ENCODE results near the gene LDLR.
"Not testable (repeated sequence)": the region's sequence is repeated elsewhere in the genome, so short reads cannot be mapped to it uniquely, and the experiment has no call there.

Gene LDLR

DNA sequence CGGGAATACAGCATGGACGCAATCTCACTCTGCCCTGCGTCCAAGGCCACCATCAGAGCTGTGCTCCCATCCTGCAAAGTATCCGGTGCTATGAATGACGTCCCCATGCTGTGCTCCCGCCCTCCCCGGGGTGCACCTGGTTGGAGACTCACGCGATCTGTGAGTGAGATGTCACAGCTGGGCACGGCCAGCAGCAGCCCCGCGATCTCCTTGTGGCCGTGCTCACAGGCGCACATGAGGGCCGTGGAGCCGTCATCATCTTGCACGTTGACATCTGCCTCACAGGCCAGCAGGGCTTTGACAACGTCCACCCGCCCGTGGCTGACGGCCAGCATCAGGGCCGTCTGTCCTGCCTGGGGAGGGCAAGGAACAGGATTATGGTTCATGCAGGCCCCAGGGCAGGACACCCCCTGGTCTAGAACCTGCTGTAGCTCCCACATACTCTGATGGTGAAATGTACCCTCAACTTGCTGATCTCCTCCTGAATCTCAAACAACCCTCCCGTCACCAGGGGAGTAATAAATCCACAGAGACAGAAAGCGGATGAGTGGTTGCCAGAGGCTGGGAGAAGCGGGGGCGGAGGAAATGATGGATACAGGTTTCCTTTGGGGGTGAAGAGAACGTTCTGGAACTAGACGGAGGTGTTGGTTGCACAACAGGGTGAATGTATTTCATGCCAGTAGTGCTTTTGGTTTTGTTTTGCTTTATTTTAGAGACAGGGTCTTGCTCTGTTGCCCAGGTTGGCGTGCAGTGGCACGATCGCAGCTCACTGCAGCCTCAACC lies 80.8 kb downstream of the LDLR start:
- DNase-seq (ENCODE audit: low read depth in 2 of 3, low spot score in 2 of 3) = no peak

DNA sequence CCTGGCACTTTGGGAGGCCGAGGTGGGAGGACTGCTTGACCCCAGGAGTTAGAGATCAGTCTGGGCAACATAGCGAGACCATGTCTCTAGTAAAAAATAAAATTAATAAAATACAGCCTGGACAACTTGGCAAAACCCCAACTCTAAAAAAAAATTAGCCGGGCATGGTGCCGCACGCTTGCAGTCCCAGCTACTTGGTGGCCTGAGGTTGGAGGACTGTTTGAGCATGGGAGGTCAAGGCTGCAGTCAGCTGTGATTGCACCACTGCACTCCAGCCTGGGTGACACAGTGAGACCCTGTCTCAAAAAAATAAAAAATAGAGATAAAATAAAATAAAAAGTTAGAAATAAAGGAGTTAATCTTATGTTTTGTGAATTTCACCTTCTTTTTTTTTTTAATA lies 81.9 kb downstream of the LDLR start:
- no peak for DNase-seq (ENCODE audit: low read depth in 2 of 3, low spot score in 2 of 3)

DNA sequence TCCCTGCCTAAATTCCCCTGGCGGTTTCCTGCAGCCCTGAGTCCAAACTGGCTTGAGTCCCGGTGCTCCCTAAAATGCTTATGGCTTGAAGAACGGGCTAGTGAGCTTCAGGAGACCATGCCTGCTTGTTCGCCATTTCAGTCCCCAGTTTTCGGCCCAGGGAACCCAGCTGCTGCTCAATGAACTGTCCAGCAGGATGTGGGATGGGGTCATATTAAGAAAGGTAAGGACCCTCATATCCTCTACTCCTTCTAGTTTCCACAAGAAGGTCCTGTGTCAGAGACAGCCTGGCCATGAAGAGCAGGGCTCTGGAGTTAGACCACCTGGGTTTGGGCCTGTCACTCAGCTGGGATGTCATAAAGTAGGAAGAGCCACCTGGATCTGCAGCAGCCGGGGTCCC lies 83.3 kb downstream of the LDLR start:
- DNase-seq (ENCODE audit: low read depth in 2 of 3, low spot score in 2 of 3) = no peak

DNA sequence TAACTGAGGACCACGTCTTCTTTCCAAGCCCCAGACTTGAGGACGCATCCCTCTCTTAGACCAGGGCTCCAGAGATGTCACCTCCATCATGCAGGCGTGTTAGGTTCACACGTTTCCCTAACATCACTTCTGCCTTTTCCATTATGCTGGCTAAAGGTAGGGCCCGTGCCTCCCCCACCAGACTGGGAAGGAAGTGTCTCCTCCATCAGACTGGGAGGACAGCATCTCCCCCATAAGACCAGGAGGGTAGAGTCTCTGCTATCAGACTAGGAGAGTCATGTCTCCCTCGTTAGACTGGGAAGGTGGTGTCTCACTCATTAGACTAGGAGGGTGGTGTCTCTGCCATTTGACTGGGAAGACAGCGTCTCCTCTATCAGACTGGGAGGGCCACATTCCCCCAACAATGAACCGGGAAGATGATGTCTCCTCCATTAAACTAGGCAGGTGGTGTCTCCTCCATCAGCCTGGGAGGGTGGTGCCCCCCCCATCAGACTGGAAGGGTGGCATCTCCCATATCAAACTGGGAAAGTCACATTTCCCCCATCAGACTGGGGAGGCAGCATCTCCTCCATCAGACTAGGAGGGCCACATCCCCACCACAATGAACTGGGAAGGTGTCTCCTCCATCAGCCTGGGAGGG lies 84.4 kb downstream of the LDLR start:
- DNase-seq (ENCODE audit: low read depth in 2 of 3, low spot score in 2 of 3) = no peak

DNA sequence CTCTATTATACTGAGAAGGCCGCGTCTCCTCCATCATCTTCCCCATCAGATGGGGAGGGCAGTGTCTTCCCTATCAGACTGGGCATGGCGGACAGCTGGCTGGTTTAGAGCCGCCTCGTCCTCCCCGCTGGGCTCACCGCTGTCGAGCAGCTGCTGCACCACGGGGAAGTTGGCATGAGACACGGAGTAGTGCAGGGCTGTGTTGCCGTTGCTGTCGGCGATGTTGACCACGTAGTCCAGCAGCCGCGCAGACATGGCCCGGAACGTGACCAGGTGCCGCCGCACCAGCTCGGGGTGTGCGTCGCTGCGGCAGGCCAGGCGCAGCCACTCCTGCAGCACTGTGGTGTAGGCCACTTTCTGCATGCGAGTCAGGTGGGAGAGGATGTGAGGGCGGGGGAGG lies 85.1 kb downstream of the LDLR start:
- no peak for DNase-seq (ENCODE audit: low read depth in 2 of 3, low spot score in 2 of 3)

DNA sequence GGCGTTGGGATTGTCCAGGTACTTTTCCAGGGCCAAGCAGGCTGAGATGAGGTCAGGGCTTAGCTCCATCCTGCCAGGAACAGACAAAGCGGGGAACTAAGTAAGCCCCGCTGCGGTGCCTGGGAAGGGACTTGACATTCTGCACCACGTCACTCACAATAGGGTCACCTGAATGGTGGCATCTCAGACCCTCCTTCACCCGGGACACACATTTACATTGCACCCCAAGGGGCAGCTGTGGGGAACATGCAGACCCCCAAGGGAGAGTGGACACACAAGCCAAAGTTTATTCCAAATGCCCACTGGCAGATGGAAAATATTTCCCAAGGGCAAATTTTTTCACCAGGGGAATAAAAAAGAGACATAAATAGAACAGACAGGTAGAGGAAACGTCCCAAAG lies 86.7 kb downstream of the LDLR start:
- no peak for DNase-seq (ENCODE audit: low read depth in 2 of 3, low spot score in 2 of 3)

DNA sequence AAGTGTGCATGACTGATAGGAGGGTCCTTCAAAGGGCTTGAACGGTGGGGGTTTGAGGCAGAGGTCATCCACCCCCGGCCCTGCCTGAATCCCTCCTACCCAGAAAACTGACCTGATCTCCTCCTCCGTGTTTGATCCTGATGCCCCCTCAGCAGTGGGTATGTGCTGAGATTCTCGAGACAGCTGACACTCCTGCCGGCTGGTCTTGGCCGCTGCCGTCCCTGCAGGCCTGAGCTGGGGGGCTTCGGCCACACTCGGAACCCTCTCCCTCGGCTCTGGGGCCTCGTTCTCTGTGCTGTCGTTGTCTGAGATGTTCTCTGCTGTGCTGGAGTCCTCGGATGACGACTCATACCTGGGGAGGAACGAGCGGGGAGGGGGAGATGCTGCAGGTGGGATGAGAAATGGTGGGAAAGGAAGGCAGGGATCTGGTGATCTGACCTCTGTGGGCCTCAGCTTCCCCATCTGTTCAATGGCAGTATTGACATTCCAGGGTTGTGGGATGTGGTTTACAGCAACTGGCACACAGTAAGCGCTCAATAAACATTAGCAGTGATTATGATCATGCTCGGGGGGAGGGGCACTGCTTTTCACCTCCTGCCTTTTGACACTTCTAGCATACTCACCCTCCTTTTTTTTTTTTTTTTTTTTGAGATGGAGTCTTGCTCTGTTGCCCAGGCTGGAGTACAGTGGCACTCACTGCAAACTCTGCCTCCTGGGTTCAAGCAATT lies 87.4 kb downstream of the LDLR start:
- DNase-seq (ENCODE audit: low read depth in 2 of 3, low spot score in 2 of 3) = no peak

DNA sequence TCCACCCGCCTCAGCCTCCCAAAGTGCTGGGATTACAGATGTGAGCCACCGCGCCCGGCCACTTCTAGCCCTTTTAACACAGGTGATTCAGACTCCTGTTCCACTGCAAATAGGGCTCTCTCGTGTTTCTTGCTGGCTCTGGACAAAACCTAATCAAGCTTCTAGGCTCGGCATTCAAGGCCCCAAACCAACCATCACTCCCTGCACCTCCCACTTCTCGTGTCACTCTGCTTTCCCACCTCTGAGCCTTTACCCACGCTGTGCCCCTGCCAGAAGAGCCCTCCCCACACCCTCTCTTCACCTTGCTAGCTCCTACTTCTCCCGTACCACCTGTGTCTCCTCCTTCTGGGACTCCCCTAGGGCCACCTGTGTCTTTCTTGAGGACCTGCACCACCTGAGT lies 88.3 kb downstream of the LDLR start:
- DNase-seq (ENCODE audit: low read depth in 2 of 3, low spot score in 2 of 3) = no peak

DNA sequence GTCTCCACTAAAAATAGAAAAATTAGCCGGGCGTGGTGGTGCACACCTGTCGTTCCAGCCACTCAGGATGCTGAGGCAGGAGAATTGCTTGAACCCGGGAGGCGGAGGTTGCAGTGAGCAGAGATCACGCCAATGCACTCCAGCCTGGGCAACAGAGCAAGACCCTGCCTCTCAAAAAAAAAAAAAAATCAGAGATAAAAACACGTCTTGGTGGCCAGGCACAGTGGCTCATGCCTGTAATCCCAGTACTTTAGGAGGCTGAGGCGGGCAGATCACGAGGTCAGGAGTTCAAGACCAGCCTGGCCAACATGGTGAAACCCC lies 89.8 kb downstream of the LDLR start:
- DNase-seq (ENCODE audit: low read depth in 2 of 3, low spot score in 2 of 3) = not testable (repeated sequence)

DNA sequence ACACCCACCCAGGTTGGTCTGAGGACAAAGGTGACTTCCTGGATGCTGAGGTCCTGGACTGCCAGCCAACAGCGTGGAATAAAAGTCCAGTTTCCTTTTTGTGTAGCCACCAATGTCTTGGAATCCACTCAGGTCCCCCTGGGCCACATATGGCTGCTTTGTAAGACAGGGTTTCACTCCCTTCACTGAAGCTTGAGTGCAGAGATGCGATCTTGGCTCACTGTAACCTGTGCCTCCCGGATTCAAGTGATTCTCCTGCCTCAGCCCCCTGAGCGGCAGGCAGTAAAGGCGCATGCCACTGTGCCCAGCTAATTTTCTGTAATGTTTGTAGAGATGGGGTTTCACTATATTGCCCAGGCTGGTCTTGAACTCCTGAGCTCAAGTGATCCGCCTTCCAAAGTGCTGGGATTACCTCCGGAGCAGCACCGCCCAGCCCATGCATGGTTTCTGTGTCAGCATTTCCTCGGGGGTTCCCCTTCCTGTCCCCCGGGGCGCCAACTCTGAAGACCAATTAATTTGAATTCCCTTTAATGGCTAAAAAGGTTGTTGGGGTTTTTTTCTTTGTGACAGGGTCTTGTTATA lies 90.5 kb downstream of the LDLR start:
- no peak for DNase-seq (ENCODE audit: low read depth in 2 of 3, low spot score in 2 of 3)

DNA sequence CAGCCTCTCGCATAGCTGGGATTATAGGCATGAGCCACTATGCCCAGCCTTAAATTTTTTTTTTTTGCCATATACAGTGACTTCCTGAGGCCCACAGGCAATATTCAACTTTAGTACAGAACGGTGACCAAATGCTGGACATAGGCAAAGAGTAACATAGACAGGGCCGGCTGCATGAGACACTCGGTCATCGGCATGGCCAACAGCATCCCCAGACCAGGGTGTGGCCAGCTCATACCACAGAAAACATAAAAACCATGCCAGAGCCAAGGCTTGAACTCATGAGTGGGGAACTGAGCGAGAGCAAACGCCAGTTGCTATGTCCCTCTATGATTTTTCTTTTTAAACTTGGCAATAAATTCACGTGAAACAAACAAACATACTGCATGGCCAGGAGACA lies 91.1 kb downstream of the LDLR start:
- DNase-seq (ENCODE audit: low read depth in 2 of 3, low spot score in 2 of 3) = no peak

DNA sequence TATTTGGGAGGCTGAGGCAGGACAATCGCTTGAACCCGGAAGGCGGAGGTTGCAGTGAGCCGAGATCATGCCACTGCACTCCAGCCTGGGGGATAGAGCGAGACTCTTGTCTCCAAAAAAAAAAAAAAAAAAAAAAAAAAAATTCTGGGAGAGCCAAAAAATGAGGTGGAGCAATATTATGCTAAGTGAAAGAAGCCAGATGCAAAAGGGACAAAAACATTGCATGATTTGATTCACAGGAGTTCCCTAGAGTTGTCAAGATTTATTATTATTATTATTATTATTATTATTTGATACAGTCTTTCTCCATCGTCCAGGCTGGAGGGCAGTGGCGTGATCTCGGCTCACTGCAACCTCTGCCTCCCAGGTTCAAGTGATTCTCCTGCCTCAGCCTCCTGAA lies 91.7 kb downstream of the LDLR start:
- not testable (repeated sequence) for DNase-seq (ENCODE audit: low read depth in 2 of 3, low spot score in 2 of 3)

DNA sequence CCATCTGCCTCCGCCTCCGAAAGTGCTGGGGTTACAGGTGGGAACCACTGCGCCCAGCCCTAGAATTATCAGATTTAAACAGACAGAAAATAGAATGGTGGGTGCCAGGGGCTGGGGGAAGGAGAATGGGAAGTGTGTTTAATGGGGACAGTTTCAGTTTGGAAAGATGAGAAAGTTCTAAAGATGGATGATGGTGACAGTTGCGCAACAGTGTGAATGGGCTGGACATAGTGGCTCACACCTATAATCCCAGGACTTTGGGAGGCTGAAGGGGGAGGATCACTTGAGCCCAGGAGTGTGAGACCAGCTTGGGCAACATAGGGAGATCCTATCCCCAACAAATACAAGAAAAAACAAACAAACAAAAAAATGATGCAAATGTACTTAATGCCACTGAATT lies 92.2 kb downstream of the LDLR start:
- DNase-seq (ENCODE audit: low read depth in 2 of 3, low spot score in 2 of 3) = no peak

All from activated CD8-positive, alpha-beta memory T cell treated with anti-CD3 and anti-CD28 coated beads for 48 hours (primary cell).